Suppressor macrophage treated with lipopolysaccharide for 4 hours (primary cell): ENCODE data around the gene PRR5L.
"Not testable (repeated sequence)": the region's sequence is repeated elsewhere in the genome, so short reads cannot be mapped to it uniquely, and the experiment has no call there.

Source experiments
- DNase-seq: peaks from one replicate; pipeline ENCODE4 v3.0.0-alpha.2; 2020

PRR5L gene

DNA sequence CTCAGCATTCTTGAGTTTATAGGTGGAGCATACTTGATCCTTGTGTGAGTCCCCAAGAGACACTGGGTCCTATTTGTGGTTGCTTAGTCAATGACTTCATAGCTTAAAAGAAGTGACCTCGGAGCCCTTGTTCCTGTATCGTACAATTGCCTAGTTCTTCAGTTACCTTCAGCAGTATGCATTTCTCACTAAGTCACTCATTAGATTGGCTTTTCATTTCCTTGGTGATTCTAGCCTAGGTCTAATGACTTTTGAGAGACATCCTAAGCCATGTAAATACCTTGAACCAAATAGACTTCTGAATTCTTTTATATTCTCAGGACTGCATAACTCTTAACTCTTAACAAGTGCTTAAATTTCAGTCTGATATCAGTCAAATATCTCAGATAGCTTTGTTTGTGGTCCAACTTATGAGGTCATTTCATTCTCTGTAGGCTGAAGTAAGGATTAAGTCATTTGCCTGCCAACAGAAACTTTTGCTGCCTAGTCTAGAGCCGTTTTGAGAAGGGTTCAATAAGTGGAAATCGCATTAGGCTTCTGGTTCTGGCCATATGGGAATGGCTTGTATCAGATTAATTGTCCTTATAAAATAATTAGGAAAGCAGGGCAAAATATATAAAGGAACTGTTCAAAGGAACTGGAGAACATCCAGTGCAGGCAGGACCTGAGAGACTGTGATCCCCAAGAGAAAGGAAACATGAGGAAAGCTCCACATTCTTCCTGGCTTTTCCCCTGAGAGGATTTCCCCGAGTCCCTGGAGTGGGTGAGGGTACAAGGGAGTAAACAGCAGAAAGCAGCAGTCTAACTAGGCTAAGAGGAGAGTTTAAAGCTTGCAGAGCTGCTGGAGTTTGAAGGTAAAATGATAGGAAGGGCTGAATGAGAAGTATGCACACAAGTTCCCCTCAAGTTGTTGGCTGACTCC is 174.1 kb downstream of the PRR5L start:
- no peak for DNase-seq

DNA sequence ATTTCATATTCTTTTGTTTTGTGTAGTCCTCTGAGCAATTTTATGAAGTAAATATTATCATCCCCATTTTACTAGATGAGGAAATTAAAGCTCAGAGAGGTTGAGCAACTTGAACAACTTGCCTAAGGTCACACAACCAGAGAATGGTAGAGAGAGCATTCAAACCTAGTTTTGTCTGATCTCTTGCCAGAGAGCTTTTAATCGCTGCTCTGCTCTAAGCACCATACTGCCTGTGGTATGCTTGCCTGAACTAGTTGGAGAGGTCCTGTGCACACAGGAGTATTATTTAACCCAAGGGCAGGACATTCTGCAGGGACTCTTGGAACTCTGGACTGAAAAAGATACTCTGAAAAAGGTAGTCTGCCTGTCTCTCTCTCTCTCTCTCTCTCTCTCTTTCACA is 175.5 kb downstream of the PRR5L start:
- DNase-seq, result no peak

DNA sequence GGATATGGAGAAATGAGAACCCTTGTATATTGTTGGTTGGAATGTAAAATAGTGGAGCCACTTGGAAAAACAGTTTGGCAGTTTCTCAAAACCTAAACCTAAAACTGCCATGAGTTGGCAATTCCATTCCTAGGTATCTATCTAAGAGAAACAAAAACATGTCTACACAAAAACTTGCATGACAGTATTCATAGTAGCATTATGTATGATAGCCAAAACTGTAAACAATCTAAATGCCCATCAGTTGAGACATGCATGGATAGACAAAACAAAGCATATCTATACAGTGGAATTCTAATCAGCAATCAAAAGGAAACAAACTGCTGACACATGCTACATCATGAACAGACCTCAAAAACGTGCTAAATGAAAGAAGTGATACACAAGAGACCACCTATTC is 179.1 kb downstream of the PRR5L start:
- DNase-seq, result no peak

DNA sequence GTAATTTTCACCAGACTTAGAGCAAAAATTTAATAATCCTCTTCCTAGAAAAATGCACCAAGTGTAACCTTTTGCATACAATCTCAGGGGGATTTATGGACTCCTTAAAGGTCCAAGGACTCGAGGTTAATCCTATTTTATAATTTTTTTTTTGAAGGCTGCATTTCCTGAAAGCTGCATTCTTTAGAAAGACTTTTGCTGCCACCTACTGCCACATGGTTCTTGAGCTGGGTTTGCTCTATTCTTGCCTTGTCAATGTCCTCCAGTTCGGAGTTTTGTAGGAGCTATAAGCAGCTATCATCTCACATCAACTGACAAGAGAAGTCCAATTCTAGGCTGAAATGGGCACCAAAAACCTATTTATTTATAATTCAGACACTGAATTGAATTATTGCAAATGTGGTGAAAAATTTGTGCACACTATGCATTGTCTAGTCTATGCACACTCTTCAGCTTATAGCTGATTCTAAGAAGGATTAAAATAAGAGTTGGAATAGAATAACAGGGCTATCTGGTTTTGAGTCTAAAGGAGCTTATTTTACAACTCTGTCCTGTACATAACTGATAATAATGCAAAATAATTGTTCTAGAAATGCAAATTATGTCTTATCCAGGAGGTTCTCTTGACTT is 182.7 kb downstream of the PRR5L start:
- peak; percentile 59 for DNase-seq

DNA sequence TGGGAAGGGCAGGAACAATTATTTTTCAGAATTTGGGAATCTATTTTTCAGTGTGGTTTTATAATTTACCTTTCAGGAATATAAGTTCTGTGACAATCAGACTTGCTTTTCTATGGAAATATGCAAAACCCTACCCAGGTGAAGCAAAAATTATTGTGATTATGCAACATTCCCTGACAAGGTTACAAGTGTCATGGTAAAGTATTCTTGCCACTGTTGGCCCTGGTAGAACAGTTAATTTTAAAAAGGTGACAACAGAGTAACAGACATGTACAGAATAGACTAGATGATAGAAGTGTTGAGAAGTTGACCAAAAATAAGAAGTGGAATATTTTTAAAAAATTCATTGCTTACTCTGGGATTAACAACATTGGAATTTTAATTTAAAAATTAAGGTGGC is 184.7 kb downstream of the PRR5L start:
- no peak for DNase-seq

DNA sequence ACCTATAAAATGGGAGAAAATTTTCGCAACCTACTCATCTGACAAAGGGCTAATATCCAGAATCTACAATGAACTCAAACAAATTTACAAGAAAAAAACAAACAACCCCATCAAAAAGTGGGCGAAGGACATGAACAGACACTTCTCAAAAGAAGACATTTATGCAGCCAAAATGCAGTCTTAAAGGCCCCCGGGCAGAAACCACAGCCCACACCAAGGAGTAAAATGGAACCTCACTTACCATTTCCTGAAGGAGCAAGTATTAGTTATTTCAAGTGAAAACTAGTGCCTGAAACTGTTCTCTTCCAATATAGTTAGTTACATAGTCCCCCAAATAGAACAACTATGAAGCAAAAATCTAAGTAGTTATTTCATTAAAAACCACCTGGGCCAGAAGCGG is 187.0 kb downstream of the PRR5L start:
- DNase-seq, result not testable (repeated sequence)

DNA sequence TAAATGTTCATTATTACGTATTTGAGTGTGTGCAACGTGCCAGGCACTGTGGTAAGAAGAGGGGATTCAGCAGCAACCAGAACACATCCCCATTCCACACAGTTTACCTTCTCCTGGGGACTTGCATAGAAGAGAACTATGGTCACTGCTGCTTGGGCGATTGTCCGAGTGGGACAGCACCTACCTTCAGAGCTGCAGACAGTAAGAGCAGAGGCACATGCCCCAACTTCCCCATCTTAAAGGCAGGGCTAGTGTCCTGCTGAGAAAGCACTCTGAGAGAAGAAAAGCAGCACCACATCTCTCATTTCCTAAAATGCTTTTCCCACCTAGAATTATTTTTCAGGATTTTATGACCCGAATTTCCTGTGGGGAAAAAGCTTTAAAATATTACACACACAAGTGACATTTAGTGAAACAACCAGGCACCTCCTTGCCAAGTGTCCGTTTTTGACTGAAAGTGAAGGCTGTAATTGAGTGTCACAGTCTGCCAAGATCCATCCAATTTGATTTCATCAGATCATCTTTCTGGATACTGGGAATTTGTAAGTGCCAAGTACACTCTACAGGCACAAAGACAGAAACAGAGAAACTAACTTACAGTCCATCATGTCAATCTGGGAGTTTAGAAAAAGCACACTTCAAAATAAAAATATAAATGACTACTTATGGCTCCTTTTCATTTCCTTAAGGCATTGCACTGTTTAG is 189.4 kb downstream of the PRR5L start:
- peak; percentile 30 for DNase-seq

DNA sequence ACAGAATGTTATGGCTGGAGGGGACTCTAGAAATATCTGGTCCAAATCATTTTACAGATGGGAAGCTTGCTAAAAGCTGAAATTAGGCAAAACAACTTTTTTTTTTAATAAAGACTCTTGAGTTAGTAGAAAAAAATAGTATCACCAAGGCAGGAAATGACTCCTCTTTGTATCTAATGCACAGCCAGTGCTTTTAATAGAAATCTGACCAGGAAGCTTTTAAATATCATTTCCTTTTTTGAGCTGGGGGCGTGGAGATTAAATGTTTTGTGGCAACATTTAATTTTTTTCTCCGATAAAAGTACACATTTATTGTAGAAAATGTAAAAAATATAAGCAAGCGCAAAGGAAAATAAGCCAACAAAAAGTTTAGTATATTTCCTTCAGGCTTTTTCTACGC is 191.5 kb downstream of the PRR5L start:
- peak; percentile 47 for DNase-seq

DNA sequence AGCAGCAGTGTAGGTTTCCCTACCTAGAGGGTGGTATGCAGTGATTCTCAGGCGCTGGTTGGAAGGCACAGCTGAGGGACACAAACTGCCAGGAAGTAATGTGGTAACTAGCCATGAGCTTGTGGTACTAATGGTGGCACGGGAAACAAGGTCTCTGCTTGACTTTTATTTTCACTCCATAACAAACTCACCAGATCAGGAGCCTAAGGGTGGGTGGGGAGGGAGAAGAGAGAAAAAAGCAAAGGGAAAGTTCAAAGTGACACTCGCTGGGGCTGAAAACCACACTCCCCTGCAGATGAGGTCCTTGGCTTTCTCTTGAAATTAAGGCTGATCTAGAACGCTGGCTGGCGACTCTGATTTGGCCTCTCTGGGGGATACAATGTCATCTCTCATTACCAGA is 192.0 kb downstream of the PRR5L start:
- DNase-seq, result peak; percentile 9

DNA sequence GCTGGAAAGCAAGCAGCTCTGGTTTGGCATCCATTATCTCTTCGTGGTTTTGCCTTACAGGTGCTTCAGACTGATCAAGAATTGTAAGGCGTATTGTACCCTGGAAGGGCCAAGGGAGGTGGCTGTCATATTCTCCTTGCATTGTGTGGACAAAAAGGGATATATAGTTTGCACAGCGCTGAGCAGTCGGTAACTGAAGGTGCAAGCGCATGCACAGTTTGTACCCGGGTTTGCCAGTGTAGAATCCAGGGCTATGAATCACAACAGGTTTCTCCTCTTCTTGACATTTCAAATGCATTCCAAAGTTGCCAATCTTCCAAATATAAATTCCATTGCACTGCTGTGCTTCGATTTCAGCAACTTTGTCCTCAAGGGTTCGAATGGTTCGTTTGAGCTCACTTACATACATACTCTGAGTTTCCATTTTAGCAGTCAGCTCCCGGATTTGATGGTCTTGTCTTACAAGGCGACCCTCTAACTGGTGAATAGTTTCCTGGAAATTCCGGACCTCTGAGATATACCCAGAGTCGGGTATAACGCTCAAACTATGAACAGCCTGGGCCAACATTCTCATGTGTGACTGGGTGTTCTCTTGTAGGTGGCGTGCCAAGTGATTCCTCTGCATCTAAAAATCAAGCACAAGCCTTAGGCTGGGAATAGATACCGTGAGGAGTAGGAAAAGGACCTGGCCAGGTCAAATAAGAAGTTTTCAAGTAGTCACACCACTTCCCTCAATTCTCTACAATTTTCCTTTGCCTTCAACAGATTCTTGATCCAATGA is 194.1 kb downstream of the PRR5L start:
- no peak for DNase-seq

DNA sequence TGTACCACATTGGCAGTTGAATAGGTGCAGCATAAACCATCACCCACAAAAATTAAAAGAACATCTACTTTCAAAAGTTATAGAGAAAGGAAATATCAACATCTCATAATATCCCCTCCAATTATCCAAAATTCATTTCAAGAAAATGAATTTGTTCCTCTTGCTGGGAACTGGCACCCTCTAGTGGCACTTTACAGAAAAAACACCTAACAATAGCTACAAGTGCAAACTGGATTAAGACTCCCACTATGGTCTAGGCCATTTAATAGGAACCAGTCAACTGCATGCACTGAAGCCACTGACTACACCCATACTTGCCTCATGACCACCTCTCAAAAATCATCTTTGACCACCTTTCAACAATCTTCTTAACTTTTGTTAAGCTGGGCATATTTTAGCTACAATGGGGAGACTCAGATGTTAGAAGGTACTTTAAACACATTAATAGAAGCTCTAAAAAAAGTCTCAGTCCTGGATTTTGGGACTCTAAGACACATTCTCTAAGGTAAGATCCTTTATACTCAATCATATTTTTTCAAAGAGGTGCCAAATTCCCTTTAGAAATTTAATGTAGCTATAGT is 196.7 kb downstream of the PRR5L start:
- DNase-seq, result peak; percentile 70

DNA sequence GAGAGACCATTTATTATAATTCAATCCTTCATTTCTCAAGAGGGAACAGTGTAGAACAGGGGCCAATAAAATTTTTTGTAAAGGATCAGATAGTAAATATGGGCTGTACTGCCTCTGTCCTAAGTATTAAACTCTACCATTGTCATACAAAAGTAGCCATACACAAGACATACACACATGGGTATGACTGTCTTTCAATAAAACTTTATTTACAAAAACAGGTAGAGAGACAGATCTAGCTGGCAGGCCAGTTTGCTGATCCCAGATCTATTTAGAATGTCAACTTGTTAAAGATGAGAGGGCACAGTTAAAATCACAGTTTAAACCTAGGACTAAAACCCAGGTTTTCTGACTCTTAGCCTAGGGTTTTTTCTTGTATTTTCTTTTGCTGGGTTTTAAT is 197.2 kb downstream of the PRR5L start:
- no peak for DNase-seq

DNA sequence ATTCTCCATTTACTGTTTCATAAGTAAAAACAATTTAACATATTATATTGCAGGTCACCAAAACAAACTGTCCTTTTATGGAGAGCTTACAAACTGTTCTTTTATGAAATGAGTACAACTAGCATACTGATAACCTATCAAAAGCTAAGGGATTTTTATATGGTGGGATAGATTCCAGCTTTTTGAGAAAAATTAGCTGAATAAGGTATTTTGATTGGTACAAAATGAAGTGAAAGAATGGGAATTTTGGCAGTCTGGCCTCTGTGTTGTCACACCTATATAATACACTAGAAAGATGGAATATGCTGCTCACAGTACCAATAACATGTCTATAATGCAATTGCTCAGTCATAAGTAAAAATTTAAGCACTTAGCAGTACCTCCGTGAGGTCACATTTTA is 202.6 kb downstream of the PRR5L start:
- no peak for DNase-seq

DNA sequence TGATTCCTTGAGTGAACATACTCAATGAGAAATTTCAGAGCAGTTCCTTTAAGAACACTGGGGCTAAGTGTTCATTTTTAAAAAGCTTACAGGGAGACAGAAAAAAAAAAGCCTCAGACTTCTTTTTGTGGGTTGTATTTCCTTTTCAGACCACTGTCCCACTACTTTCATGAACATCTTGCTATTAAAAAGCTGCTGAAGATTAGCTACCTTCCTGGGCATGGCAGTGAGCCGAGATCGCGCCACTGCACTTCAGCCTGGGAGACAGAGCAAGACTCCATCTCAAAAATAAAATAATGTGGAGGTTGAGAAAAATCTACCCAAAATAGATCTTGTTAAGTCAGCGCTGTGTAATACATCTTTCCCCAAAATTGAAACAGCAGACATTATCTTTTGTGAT is 203.2 kb downstream of the PRR5L start:
- no peak for DNase-seq

DNA sequence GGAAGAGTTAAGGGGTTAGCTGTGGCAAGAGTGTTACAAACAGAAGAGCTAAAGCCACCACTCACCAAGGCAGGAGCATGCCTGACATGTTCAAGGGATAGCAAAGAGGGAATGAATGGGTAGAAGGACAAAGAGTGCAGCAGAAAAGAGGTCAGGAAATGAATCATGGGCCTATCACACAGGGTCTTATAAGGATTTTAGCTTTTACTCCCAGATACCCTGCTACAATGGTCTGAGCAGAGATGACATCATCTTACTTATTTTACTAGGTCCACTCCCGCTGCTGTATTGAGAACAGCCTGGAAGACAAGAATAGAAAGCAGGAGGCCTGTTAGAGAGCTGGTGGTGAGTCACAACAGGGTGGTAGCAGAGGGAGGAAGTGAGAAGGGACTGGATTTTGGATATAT is 204.2 kb downstream of the PRR5L start:
- peak; percentile 83 for DNase-seq

DNA sequence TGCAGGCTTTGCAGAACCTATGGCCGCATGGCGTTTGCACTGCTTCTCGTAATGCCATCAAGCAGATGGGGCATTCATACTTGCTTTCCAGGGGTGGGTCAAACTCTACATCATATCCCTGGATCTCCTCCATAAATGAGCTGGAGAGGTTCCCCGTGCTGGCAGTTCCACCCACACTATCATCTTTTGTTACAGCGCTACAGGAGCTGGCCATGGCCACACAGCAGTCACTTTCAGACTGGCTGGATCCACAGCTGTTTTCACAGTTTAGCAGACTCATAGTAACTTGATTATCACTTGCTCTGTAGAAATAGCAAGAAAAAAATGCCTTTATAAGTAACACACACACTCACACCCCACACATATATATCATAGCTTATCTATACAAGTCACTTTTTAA is 205.1 kb downstream of the PRR5L start:
- DNase-seq, result no peak

DNA sequence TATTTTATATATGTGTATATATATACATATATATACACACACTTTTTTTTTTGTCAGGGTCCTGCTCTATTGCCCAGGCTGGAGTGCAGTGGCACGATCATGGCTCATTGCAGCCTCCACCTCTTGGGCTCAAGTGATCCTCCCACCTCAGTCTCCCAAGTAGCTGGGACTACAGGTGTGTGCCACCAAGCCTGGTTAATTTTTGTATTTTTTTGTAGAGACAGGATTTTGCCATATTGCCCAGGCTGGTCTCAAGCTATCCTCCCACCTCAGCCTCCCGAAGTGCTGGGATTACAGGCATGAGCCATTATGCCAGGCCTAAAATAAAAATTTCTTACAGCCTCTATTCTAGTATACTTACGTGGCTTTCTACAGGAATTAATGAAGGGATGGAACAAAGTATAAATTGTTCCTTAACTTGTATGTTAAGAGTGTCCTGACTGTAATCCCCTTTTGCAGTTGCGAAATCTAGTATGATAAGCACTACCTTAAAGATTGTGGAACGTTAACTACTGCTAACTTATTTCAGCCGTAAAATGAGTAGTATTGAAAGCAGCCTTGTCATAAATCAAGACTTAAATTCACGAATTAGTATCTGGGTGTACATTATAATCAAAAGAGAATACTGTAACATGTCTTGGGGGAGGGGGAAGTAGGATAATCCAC is 211.9 kb downstream of the PRR5L start:
- no peak for DNase-seq

DNA sequence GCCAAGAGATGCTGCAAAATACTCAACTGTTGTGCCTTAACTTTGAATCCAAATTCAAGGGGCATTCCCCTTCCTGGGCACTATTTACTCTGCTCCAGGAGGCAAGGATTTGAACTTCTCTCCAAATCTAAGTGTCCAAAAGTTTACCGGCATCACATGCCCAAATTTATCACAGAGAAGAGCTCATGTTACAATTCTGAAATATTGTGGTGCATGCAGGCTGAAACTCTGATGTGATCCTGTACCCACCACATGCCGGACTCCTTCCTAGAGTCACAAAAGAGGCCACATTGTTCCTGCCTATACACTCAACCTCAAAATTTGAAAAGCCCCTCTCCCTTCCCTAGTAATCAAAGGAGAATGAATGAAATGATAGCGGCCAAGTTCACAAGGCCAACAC is 212.7 kb downstream of the PRR5L start:
- no peak for DNase-seq

DNA sequence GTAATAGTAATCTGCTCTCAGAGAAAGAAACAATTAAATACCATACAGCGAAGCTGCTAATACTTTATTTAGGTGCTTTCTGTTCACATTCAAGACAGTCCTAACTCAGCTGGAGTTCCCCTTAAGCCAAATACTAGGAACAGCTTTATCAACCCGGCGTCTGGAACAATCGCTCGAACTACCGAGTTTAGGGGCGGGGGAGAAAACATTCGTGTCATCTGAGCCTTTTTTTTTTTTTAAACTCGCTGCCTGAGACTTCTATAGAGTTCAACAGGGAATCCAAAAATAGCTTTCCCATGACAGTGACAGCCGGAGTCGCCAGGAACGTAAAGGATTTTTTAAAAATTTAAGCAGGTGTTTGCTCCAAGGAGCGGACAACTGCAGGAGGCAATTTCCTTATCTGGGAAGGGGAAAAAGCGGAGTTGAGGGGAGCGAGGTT is 213.1 kb downstream of the PRR5L start:
- peak; percentile 60 for DNase-seq

DNA sequence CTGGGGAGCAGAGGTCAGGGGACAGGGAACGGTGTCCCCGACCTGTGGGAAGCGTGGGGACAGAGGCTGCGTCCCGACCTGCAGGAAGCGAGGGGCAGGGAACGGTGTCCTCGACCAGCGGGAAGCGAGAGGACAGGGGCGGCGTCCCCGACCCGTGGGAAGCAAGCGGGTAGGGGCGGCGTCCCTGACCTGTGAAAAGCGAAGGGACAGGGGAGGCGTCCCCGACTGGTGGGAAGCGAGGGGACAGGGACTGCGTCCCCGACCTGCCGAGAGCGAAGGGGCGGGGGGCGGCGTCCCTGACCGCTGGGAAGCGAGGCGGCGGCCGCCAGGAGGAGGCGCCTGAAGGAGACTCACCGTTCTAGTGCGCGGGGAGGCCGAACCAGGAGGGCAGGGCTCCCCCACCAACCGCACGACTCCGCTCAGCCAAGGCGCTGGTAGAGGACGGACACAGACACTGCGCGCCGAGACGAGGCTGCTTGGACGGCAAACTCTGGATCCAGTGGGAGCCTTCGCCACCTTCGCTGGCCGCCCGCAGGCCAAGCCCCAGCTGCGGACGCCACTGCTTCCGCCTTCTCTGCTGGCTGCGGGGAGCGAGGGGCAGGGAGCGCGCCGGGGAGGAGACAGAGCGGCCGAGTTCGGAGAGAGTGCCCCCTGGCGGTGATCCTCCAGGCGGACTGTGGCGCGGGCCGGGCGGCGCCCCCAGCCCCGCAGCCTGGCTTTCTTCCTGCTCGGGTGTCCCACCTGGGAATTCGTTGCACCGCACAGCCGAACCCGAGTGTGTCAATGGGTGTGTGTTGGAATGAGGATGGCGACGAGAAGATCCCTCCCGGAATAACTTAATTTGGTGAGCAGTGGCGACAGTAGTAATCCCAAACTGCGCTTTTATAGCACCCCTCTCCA is 213.9 kb downstream of the PRR5L start, which contains the start of gene TRAF6:
Gene TRAF6 (minus strand): TSS at position 579 of the 900 bp plus-strand sequence. CDS start 8,757 bp downstream, outside the sequence.
- DNase-seq, result peak; percentile 94

DNA sequence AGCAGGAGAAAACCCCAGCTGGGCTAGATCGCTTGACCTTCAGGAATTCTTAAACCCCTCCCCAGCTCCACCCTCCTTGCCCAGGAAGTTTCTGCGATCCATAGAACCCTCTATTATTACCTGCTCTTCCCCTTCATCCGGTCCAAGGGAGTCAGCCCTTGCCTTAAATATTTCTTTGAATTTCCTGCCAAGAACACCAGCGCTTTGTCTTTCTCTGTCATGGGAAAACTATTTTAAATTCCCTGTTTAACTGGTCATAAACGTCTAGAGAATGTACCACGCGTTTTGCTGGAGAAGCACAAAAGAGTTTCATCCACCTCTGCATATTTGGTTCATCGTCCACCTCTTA is 214.5 kb downstream of the PRR5L start:
- no peak for DNase-seq
